ENCODE data around the gene DLG1. TPM values are rescaled to one million over a fixed set of nuclear protein-coding genes. Genes with fewer than 3 reads are reported as not detected.

Gene DLG1
- total and polyA plus RNA-seq, 2 experiments from 2014 or later: 27.6 to 98.0 TPM

DNA sequence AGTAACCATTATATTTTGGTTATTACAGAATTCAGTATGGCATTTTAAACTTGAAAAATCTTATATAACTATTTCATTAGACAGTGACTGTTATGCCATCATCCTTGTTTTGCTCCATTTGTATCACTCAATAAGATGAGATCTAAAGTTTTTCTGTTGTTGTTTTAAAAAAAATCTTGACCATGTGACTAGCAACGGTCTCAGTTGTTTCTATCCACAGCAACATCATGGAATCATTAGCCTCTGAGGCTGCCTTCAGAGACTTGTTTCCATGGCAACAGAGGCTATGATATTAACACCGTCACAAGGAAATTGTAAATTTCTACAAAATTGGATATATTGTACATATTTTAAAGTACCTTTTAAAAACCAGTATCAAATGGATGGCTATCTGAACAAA is 129.8 kb downstream of the DLG1 start:
- Histone ChIP-seq H3K4me3 (no peak overlapping the region), H4K20me1 (replicated peaks; ENCODE audit: insufficient read depth) (no peaks in the 10 kb centered on the region; the same call in 1 of the 2 replicates), H3F3A (replicated peaks; ENCODE audit: low read depth) (no peaks in the 10 kb centered on the region), H3K4me1 (ENCODE audit: insufficient read depth) (no peaks in the 10 kb centered on the region), H3K9me2 (ENCODE audit: insufficient read depth) (no peaks in the 10 kb centered on the region), H3K27me3 (ENCODE audit: insufficient read depth) (no peaks in the 10 kb centered on the region), H3K4me2 (no peak overlapping the region), H3K27ac (ENCODE audit: low read depth) (no peak overlapping the region), H3K36me3 (ENCODE audit: insufficient read depth) (no peaks in the 10 kb centered on the region), H3K79me2 (replicated peaks; ENCODE audit: insufficient read depth) (peaks cover 41% of the 10 kb centered on the region), H2AFZ (no peak overlapping the region)
- no peak for TF ChIP-seq POLR2AphosphoS5 (IDR thresholded peaks at IDR 0.05; ENCODE audit: low read depth)
- TF ChIP-seq, protein P1, sequence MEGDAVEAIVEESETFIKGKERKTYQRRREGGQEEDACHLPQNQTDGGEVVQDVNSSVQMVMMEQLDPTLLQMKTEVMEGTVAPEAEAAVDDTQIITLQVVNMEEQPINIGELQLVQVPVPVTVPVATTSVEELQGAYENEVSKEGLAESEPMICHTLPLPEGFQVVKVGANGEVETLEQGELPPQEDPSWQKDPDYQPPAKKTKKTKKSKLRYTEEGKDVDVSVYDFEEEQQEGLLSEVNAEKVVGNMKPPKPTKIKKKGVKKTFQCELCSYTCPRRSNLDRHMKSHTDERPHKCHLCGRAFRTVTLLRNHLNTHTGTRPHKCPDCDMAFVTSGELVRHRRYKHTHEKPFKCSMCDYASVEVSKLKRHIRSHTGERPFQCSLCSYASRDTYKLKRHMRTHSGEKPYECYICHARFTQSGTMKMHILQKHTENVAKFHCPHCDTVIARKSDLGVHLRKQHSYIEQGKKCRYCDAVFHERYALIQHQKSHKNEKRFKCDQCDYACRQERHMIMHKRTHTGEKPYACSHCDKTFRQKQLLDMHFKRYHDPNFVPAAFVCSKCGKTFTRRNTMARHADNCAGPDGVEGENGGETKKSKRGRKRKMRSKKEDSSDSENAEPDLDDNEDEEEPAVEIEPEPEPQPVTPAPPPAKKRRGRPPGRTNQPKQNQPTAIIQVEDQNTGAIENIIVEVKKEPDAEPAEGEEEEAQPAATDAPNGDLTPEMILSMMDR (conservative IDR thresholded peaks at IDR 0.05; ENCODE audit: low read depth in 2 of 2): no peak
- no peak for TF ChIP-seq ZNF114 (CRISPR knock-in tag; IDR thresholded peaks at IDR 0.05)
- TF ChIP-seq, protein P2, sequence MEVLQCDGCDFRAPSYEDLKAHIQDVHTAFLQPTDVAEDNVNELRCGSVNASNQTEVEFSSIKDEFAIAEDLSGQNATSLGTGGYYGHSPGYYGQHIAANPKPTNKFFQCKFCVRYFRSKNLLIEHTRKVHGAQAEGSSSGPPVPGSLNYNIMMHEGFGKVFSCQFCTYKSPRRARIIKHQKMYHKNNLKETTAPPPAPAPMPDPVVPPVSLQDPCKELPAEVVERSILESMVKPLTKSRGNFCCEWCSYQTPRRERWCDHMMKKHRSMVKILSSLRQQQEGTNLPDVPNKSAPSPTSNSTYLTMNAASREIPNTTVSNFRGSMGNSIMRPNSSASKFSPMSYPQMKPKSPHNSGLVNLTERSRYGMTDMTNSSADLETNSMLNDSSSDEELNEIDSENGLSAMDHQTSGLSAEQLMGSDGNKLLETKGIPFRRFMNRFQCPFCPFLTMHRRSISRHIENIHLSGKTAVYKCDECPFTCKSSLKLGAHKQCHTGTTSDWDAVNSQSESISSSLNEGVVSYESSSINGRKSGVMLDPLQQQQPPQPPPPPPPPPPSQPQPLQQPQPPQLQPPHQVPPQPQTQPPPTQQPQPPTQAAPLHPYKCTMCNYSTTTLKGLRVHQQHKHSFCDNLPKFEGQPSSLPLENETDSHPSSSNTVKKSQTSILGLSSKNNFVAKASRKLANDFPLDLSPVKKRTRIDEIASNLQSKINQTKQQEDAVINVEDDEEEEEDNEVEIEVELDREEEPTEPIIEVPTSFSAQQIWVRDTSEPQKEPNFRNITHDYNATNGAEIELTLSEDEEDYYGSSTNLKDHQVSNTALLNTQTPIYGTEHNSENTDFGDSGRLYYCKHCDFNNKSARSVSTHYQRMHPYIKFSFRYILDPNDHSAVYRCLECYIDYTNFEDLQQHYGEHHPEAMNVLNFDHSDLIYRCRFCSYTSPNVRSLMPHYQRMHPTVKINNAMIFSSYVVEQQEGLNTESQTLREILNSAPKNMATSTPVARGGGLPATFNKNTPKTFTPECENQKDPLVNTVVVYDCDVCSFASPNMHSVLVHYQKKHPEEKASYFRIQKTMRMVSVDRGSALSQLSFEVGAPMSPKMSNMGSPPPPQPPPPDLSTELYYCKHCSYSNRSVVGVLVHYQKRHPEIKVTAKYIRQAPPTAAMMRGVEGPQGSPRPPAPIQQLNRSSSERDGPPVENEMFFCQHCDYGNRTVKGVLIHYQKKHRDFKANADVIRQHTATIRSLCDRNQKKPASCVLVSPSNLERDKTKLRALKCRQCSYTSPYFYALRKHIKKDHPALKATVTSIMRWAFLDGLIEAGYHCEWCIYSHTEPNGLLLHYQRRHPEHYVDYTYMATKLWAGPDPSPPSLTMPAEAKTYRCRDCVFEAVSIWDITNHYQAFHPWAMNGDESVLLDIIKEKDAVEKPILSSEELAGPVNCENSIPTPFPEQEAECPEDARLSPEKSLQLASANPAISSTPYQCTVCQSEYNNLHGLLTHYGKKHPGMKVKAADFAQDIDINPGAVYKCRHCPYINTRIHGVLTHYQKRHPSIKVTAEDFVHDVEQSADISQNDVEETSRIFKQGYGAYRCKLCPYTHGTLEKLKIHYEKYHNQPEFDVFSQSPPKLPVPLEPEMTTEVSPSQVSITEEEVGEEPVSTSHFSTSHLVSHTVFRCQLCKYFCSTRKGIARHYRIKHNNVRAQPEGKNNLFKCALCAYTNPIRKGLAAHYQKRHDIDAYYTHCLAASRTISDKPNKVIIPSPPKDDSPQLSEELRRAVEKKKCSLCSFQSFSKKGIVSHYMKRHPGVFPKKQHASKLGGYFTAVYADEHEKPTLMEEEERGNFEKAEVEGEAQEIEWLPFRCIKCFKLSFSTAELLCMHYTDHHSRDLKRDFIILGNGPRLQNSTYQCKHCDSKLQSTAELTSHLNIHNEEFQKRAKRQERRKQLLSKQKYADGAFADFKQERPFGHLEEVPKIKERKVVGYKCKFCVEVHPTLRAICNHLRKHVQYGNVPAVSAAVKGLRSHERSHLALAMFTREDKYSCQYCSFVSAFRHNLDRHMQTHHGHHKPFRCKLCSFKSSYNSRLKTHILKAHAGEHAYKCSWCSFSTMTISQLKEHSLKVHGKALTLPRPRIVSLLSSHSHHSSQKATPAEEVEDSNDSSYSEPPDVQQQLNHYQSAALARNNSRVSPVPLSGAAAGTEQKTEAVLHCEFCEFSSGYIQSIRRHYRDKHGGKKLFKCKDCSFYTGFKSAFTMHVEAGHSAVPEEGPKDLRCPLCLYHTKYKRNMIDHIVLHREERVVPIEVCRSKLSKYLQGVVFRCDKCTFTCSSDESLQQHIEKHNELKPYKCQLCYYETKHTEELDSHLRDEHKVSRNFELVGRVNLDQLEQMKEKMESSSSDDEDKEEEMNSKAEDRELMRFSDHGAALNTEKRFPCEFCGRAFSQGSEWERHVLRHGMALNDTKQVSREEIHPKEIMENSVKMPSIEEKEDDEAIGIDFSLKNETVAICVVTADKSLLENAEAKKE (CRISPR knock-in tag; IDR thresholded peaks at IDR 0.05): no peak
- TF ChIP-seq, protein P3, sequence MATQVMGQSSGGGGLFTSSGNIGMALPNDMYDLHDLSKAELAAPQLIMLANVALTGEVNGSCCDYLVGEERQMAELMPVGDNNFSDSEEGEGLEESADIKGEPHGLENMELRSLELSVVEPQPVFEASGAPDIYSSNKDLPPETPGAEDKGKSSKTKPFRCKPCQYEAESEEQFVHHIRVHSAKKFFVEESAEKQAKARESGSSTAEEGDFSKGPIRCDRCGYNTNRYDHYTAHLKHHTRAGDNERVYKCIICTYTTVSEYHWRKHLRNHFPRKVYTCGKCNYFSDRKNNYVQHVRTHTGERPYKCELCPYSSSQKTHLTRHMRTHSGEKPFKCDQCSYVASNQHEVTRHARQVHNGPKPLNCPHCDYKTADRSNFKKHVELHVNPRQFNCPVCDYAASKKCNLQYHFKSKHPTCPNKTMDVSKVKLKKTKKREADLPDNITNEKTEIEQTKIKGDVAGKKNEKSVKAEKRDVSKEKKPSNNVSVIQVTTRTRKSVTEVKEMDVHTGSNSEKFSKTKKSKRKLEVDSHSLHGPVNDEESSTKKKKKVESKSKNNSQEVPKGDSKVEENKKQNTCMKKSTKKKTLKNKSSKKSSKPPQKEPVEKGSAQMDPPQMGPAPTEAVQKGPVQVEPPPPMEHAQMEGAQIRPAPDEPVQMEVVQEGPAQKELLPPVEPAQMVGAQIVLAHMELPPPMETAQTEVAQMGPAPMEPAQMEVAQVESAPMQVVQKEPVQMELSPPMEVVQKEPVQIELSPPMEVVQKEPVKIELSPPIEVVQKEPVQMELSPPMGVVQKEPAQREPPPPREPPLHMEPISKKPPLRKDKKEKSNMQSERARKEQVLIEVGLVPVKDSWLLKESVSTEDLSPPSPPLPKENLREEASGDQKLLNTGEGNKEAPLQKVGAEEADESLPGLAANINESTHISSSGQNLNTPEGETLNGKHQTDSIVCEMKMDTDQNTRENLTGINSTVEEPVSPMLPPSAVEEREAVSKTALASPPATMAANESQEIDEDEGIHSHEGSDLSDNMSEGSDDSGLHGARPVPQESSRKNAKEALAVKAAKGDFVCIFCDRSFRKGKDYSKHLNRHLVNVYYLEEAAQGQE (IDR thresholded peaks at IDR 0.05; ENCODE audit: unreplicated experiment): no peak
- no peak for TF ChIP-seq ZNF331 (CRISPR knock-in tag; IDR thresholded peaks at IDR 0.05; ENCODE audit: low read depth)
- peaks cover 5% of the 10 kb centered on the region for H3K27me3 Mint-ChIP-seq (ENCODE audit: insufficient read depth, low read depth, poor library complexity)
- no peak for ATAC-seq
- H3K4me3 Mint-ChIP-seq: no peak overlapping the region
- H3K9me3 Mint-ChIP-seq: no peaks in the 10 kb centered on the region
- H3K36me3 Mint-ChIP-seq (ENCODE audit: low read depth): peaks cover 3% of the 10 kb centered on the region; the same call in 1 of the 3 replicates
- DNase-seq (ENCODE audit: low spot score): peak; percentile 55
- H3K27ac Mint-ChIP-seq: no peak overlapping the region; the same call in 1 of the 2 replicates
- peaks cover 11% of the 10 kb centered on the region for H3K4me1 Mint-ChIP-seq
